K562 (cell line): ENCODE data around the gene SUB1. TPM values are rescaled to one million over a fixed set of nuclear protein-coding genes. Genes with fewer than 3 reads are reported as not detected.

Experiments used
- ATAC-seq: fragments of 200-7000 bp; cut with Tn5 transposase; 3 replicates; pipeline ENCODE4 v1.9.1; 2020; ENCODE audit warnings: moderate library complexity
- BruUV-seq: library from RNA; stranded (reverse); fragments of 400-500 nt; replicated peaks from 2 replicates; lab custom pipeline; 2021; lab: Mats Ljungman, UMichigan
- CTCF ChIA-PET: fragments of 300-600 bp; formaldehyde crosslinking; extraction: SDS; loops from one replicate; lab custom pipeline; 2021; ENCODE audit warnings: low intra/inter-chr PET ratio; lab: Yijun Ruan, JAX
- POLR2A ChIA-PET: fragments of 300-600, 350-650 bp; sonication (Branson Sonifier 250); formaldehyde crosslinking; extraction: SDS; loops from one replicate; lab custom pipeline; 2021; ENCODE audit warnings: antibody characterized with exemption, inconsistent platforms; lab: Yijun Ruan, JAX
- DNase-seq, 4 experiments: peaks; one replicate each; pipeline versions ENCODE4 v3.0.0 to v3.0.0-alpha.2; 2011 to 2018; ENCODE audit warnings: low spot score in 3 of 4, mixed read lengths in 3 of 4; ENCODE audit errors: extremely low read depth in 1 of 4
- FAIRE-seq: peaks from 2 replicates; lab custom pipeline; 2011; peaks lifted over from hg19 to GRCh38; lab: Jason Lieb, UNC
- H2AFZ ChIP-seq: 2 replicates; pipeline ENCODE4 v1.6.0; 2011; ENCODE audit warnings: low read depth, low read length, control low read depth, inconsistent platforms
- H3K27ac ChIP-seq: fragments of 200-600 bp; 3 replicates; pipeline ENCODE4 v1.8.0; 2011; ENCODE audit warnings: low read depth, mild to moderate bottlenecking, control low read depth, inconsistent platforms, low read length, moderate library complexity, mixed read lengths; ENCODE audit errors: extremely low read depth
- H3K27me3 ChIP-seq, 2 experiments: fragments of 300-600 bp in 1 of 2; 2 replicates in 1 of 2; 3 replicates in 1 of 2; pipeline versions ENCODE4 v1.6.0 to v1.8.0; 2011; ENCODE audit warnings: inconsistent platforms in 2 of 2, low read length in 2 of 2, mild to moderate bottlenecking in 1 of 2, mixed read lengths in 1 of 2, moderate library complexity in 1 of 2; ENCODE audit not compliant: control insufficient read depth in 2 of 2, insufficient read depth in 2 of 2
- H3K36me3 ChIP-seq: fragments of 300-600 bp; 3 replicates; pipeline ENCODE4 v1.8.0; 2011; ENCODE audit warnings: mild to moderate bottlenecking, low read length, inconsistent platforms; ENCODE audit not compliant: control insufficient read depth, insufficient read depth
- H3K4me1 ChIP-seq, 2 experiments: fragments of 200-600 bp in 1 of 2; replicated peaks in 1 of 2; 2 replicates in 1 of 2; 3 replicates in 1 of 2; pipeline versions ENCODE4 v1.5.1 to v1.8.0; 2011; ENCODE audit warnings: inconsistent platforms in 2 of 2, low read length in 2 of 2, mild to moderate bottlenecking in 1 of 2, mixed read lengths in 1 of 2, moderate library complexity in 1 of 2; ENCODE audit not compliant: control insufficient read depth in 2 of 2, insufficient read depth in 2 of 2
- H3K4me2 ChIP-seq: 2 replicates; pipeline ENCODE4 v1.6.1; 2011; ENCODE audit warnings: low read length, control low read depth, inconsistent platforms, mixed read lengths; ENCODE audit not compliant: insufficient read depth
- H3K4me3 ChIP-seq: fragments of 200-600 bp; sonication (generic), shearing (Covaris generic); 2 replicates; pipeline ENCODE4 v1.5.1; 2016; ENCODE audit warnings: control low read depth, inconsistent platforms
- H3K79me2 ChIP-seq: fragments of 200-600 bp; 3 replicates; pipeline ENCODE4 v1.8.0; 2011; ENCODE audit warnings: low read length, inconsistent platforms; ENCODE audit not compliant: control insufficient read depth, insufficient read depth
- H3K9ac ChIP-seq, 2 experiments: 2 replicates each; pipeline versions ENCODE4 v1.6.0 to v1.6.1; 2011; ENCODE audit warnings: low read depth in 2 of 2, low read length in 2 of 2, control low read depth in 1 of 2, inconsistent platforms in 1 of 2, mild to moderate bottlenecking in 1 of 2, mixed read lengths in 1 of 2; ENCODE audit not compliant: insufficient read depth in 1 of 2
- H3K9me1 ChIP-seq: one replicate; pipeline ENCODE4 v1.6.0; 2011; ENCODE audit warnings: inconsistent platforms, mild to moderate bottlenecking, low read length, moderate library complexity; ENCODE audit not compliant: control insufficient read depth, insufficient read depth
- H3K9me3 ChIP-seq: replicated peaks from 2 replicates; pipeline ENCODE4 v1.5.1; 2011; ENCODE audit warnings: low read depth, low read length, inconsistent platforms; ENCODE audit not compliant: control insufficient read depth, insufficient read depth
- H4K20me1 ChIP-seq: replicated peaks from 2 replicates; pipeline ENCODE4 v1.6.1; 2011; ENCODE audit warnings: low read length, inconsistent platforms, mixed read lengths; ENCODE audit not compliant: control insufficient read depth, insufficient read depth
- HDAC1 ChIP-seq, 2 experiments: fragments of 450-650 bp; IDR thresholded peaks; 2 replicates each; pipeline ENCODE4 v1.6.1; 2016 to 2017; ENCODE audit warnings: inconsistent platforms in 1 of 2, mild to moderate bottlenecking in 1 of 2, moderate library complexity in 1 of 2
- KLF13 ChIP-seq: fragments of 450-650 bp; IDR thresholded peaks from 2 replicates; pipeline ENCODE4 v1.6.1; 2016; ENCODE audit warnings: missing genetic modification characterization, low read depth, mild to moderate bottlenecking, missing compliant biosample characterization, moderate library complexity, borderline replicate concordance
- ZNF717 ChIP-seq: fragments of 250-450 bp; sonication (Bioruptor Pico); IDR thresholded peaks from 2 replicates; pipeline ENCODE4 v1.5.0; 2021
- ZNF77 ChIP-seq: fragments of 250-450 bp; sonication (Bioruptor Pico); IDR thresholded peaks from 2 replicates; pipeline ENCODE4 v1.5.0; 2020
- WGBS: fragments of 100-300 bp; shearing (Covaris generic); methylation state at CpG from one replicate; pipeline ENCODE4 v1.1.6; 2016; ENCODE audit warnings: low coverage, mixed read lengths; ENCODE audit not compliant: insufficient coverage; ENCODE audit errors: missing lambda C conversion rate; 5-methylcytosine and 5-hydroxymethylcytosine counted together
- in situ Hi-C: fragments of 300-500 bp; cut with MboI; formaldehyde crosslinking; loops from 4 replicates; pipeline ENCODE4 v1.15.0; 2018; ENCODE audit warnings: inconsistent platforms, mixed read lengths
- intact Hi-C: fragments of 100-400 bp; cut with micrococcal nuclease; formaldehyde crosslinking; loops from 2 replicates; pipeline ENCODE4 v1.14.2; 2022
- polyA plus RNA-seq, 8 experiments: library from polyadenylated mRNA; depleted of rRNA in 4 of 8; stranded (reverse) in 5 of 8; unstranded in 3 of 8; fragments of >200 nt; fragmentation: Nextera tagmentation in 2 of 8; fragmentation: Illumina TruSeq in 1 of 8; extraction: Ambion mirVana in 2 of 8; extraction: Trizol in 1 of 8; gene quantifications; 2 replicates each; pipeline versions ENCODE4 v1.2.1 to v1.2.3, GENCODE V29; 2011 to 2014; ENCODE audit warnings: inconsistent platforms in 1 of 8, missing spikeins in 1 of 8
- total RNA-seq, 7 experiments: library from RNA; depleted of rRNA in 6 of 7; stranded (reverse); fragments of >200 nt in 6 of 7; fragmentation: Illumina TruSeq in 2 of 7; extraction: Trizol in 2 of 7; gene quantifications; 2 replicates each; pipeline versions ENCODE4 v1.2.1 to v1.2.3, GENCODE V29; 2011 to 2021; ENCODE audit warnings: low replicate concordance in 1 of 7
- TF ChIP-seq, protein P1 (sequence below): fragments of 250-450 bp; sonication (Bioruptor Pico); IDR thresholded peaks from 2 replicates; pipeline ENCODE4 v1.8.0; 2022; ENCODE audit warnings: inconsistent platforms

SUB1 gene
- total and polyA plus RNA-seq, 9 of the 15 experiments (the other 6 are each of a cell fraction or from before 2014, with no cell fraction given): 336 to 1,031 (median 700) TPM

- TF ChIP-seq, protein P1, sequence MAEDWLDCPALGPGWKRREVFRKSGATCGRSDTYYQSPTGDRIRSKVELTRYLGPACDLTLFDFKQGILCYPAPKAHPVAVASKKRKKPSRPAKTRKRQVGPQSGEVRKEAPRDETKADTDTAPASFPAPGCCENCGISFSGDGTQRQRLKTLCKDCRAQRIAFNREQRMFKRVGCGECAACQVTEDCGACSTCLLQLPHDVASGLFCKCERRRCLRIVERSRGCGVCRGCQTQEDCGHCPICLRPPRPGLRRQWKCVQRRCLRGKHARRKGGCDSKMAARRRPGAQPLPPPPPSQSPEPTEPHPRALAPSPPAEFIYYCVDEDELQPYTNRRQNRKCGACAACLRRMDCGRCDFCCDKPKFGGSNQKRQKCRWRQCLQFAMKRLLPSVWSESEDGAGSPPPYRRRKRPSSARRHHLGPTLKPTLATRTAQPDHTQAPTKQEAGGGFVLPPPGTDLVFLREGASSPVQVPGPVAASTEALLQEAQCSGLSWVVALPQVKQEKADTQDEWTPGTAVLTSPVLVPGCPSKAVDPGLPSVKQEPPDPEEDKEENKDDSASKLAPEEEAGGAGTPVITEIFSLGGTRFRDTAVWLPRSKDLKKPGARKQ: no peak
Measured at GRCh38 chr5:32543291-32543690, 42.1 kb upstream of the SUB1 start (continued).

DNA sequence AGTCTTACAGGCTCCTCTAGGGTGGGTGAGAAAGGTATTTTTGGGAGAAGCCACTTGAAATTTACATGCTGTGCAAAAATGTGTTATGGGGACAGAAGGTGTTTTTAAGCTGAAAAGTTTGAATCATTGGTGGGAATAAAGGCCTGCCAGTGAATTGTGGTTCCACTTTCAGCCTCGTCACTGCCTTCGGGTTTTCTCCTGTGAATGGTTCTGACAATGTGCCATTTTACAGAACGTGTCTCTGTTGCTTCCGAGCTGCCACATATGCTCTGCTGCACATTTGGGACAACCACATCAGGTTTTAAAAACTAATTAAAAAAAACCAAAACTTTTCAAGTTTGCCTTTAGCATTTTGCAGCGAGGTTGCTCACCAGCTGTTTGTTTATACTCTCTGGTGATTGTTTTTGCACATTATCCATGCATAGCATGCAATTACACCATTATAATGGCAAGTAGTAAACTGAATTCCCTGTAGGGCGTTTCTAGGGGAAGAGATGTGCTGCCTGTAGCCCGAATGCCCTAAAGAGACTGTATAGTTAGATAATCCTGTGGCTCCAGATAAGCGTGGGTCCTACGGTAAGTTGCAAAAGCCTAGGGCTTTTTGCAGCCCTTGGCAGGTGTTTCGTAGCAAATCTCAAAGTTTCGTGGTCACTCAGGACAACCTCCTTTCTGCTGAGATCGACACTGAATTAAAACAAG, 40.1 kb upstream of the SUB1 start:
- 13% methylated on average over 12 of the region's 12 CpGs for WGBS
- ATAC-seq: peak; percentile 41
- no peaks in the 10 kb centered on the region for H4K20me1 ChIP-seq
- in situ Hi-C loops (no loop called here), intact Hi-C loops (no loop called here)
- H3K27ac ChIP-seq: no peak overlapping the region
- no peaks in the 10 kb centered on the region for H3K9me3 ChIP-seq
- no peaks in the 10 kb centered on the region for H3K9me1 ChIP-seq
- FAIRE-seq: no peak
- no peak for DNase-seq
- CTCF ChIA-PET: no interaction called here
- H3K36me3 ChIP-seq: no peaks in the 10 kb centered on the region
- no peaks in the 10 kb centered on the region for H3K79me2 ChIP-seq
- no peak overlapping the region for H3K4me3 ChIP-seq
- H3K27me3 ChIP-seq: 0 out of 5 replicates have a peak, but pooled peaks cover 0 to 4% of the 10 kb centered on the region in 2 experiments
- H3K4me2 ChIP-seq: no peak overlapping the region
- H2AFZ ChIP-seq: no peak overlapping the region
- H3K4me1 ChIP-seq: peaks cover 0 to 6% of the 10 kb centered on the region in 2 experiments; a peak in 3 of 5 replicates
- POLR2A ChIA-PET: interaction anchor here (0.6 kb wide), 1 partner anchor 10 kb away, joined by 3 read pairs; no protein-coding TSS in a partner anchor
- H3K9ac ChIP-seq: no peak overlapping the region
- TF ChIP-seq ZNF77 (CRISPR knock-in tag) (no peak), KLF13 (tag) (no peak), HDAC1 (IDR thresholded peaks at IDR 0.05) (no peak), ZNF717 (CRISPR knock-in tag) (no peak)
- BruUV-seq: no TSS peak
